B cell (primary cell): ENCODE results near the gene VWA5A. TPM values are rescaled to one million over a fixed set of nuclear protein-coding genes. Genes with fewer than 3 reads are reported as not detected.

Experiments used
- ATAC-seq: fragments of 200-7000 bp; cut with Tn5 transposase; one replicate; pipeline ENCODE4 v1.10.0; 2021; ENCODE audit warnings: low read depth, mild to moderate bottlenecking, moderate number of reproducible peaks, moderate library complexity
- CTCF ChIA-PET: fragments of 350-600 bp; sonication (Branson Sonifier 250); formaldehyde crosslinking; loops from one replicate; lab custom pipeline; 2021; ENCODE audit warnings: antibody characterized with exemption, inconsistent platforms; lab: Charles Lee
- POLR2A ChIA-PET: fragments of 350-600 bp; sonication (Branson Sonifier 250); formaldehyde crosslinking; loops from one replicate; lab custom pipeline; 2021; ENCODE audit warnings: antibody characterized with exemption; lab: Charles Lee
- DNase-seq: peaks from one replicate; pipeline ENCODE4 v3.0.0; 2013
- H2AFZ ChIP-seq: 2 replicates; pipeline ENCODE4 v1.6.1; 2012; ENCODE audit warnings: mild to moderate bottlenecking, low read depth, low read length; ENCODE audit not compliant: insufficient read depth, poor library complexity, severe bottlenecking
- H3K27ac ChIP-seq, 2 donors: 1 replicate in 1 of 2; 2 replicates in 1 of 2; pipeline ENCODE4 v1.5.1; 2012 to 2013; ENCODE audit warnings: low read length in 2 of 2, mild to moderate bottlenecking in 2 of 2, moderate library complexity in 1 of 2
- H3K27me3 ChIP-seq, 4 experiments: fragments of 200-600 bp in 1 of 4; sonication (generic) in 1 of 4; replicated peaks in 1 of 4; 1 replicate in 2 of 4; 2 replicates in 2 of 4; pipeline versions ENCODE4 v1.6.1 to v1.7.0; 2013 to 2016; ENCODE audit warnings: low read length in 3 of 4, mild to moderate bottlenecking in 2 of 4, mixed read lengths in 1 of 4, moderate library complexity in 1 of 4; ENCODE audit not compliant: insufficient read depth in 4 of 4, control insufficient read depth in 3 of 4; ENCODE audit errors: control extremely low read depth in 1 of 4
- H3K36me3 ChIP-seq, 2 experiments: replicated peaks in 1 of 2; 1 replicate in 1 of 2; 2 replicates in 1 of 2; pipeline versions ENCODE4 v1.6.1 to v1.7.1; 2013; ENCODE audit warnings: low read length in 1 of 2; ENCODE audit not compliant: insufficient read depth in 2 of 2, control insufficient read depth in 1 of 2; ENCODE audit errors: control extremely low read depth in 1 of 2, extremely low read depth in 1 of 2
- H3K4me1 ChIP-seq, 2 donors: fragments of 200-600 bp in 1 of 2; sonication (generic) in 1 of 2; 1 replicate in 1 of 2; 2 replicates in 1 of 2; pipeline versions ENCODE4 v1.5.1 to v1.6.1; 2013 to 2017; ENCODE audit warnings: low read length in 2 of 2; ENCODE audit not compliant: control insufficient read depth in 2 of 2, insufficient read depth in 2 of 2
- H3K4me2 ChIP-seq: replicated peaks from 2 replicates; pipeline ENCODE3; 2012; ENCODE audit warnings: mild to moderate bottlenecking, low read depth, low read length; ENCODE audit not compliant: poor library complexity, severe bottlenecking
- H3K4me3 ChIP-seq, 5 experiments: fragments of 200-600 bp in 1 of 5; sonication (generic) in 1 of 5; 1 replicate in 3 of 5; 2 replicates in 2 of 5; pipeline versions ENCODE4 v1.5.1 to v1.7.0; 2011 to 2016; ENCODE audit warnings: low read length in 4 of 5, mild to moderate bottlenecking in 4 of 5, low read depth in 2 of 5, control low read depth in 1 of 5, moderate library complexity in 1 of 5; ENCODE audit not compliant: insufficient read depth in 1 of 5; ENCODE audit errors: control extremely low read depth in 1 of 5, extremely low read depth in 1 of 5
- H3K79me2 ChIP-seq: fragments of 200-600 bp; sonication (generic); one replicate; pipeline ENCODE4 v1.6.0; 2016; ENCODE audit warnings: low read length; ENCODE audit not compliant: control insufficient read depth, insufficient read depth
- H3K9ac ChIP-seq: fragments of 200-600 bp; sonication (generic); 2 replicates; pipeline ENCODE4 v1.6.1; 2017; ENCODE audit warnings: mild to moderate bottlenecking, low read length, moderate library complexity
- H3K9me3 ChIP-seq, 3 donors: one replicate each; pipeline versions ENCODE4 v1.6.1 to v1.7.1; 2013; ENCODE audit warnings: low read length in 2 of 3; ENCODE audit not compliant: control insufficient read depth in 2 of 3, insufficient read depth in 1 of 3; ENCODE audit errors: control extremely low read depth in 1 of 3
- H4K20me1 ChIP-seq: 2 replicates; pipeline ENCODE4 v1.6.0; 2012; ENCODE audit warnings: mild to moderate bottlenecking, low read length; ENCODE audit not compliant: insufficient read depth, control insufficient read depth, poor library complexity, severe bottlenecking
- H3K27ac Mint-ChIP-seq: one replicate; pipeline ENCODE4 v1.8.0; 2021; ENCODE audit warnings: mixed read lengths
- H3K27me3 Mint-ChIP-seq: one replicate; pipeline ENCODE4 v1.8.0; 2021; ENCODE audit warnings: mixed read lengths
- H3K4me1 Mint-ChIP-seq: one replicate; pipeline ENCODE4 v1.8.0; 2021; ENCODE audit warnings: mixed read lengths
- H3K4me3 Mint-ChIP-seq: one replicate; pipeline ENCODE4 v1.8.0; 2021; ENCODE audit warnings: mixed read lengths
- H3K9me3 Mint-ChIP-seq: one replicate; pipeline ENCODE4 v1.8.0; 2022; ENCODE audit warnings: mixed read lengths; ENCODE audit not compliant: insufficient read depth
- EZH2 ChIP-seq: IDR thresholded peaks from 2 replicates; pipeline ENCODE4 v1.6.1; 2012; ENCODE audit warnings: borderline replicate concordance, low read depth, mild to moderate bottlenecking, moderate library complexity, low read length; ENCODE audit not compliant: insufficient read depth, poor library complexity, severe bottlenecking
- WGBS: methylation state at CpG from one replicate; pipeline ENCODE4 v1.1.5; 2013; ENCODE audit warnings: missing lambda C conversion rate; ENCODE audit not compliant: insufficient coverage; 5-methylcytosine and 5-hydroxymethylcytosine counted together
- intact Hi-C: fragments of 100-400 bp; cut with micrococcal nuclease; formaldehyde crosslinking; loops from one replicate; pipeline ENCODE4 v1.10.0; 2022
- polyA plus RNA-seq: library from polyadenylated mRNA; depleted of rRNA; stranded (reverse); fragments of >200 nt; gene quantifications from 2 replicates; pipeline ENCODE4 v1.2.3, GENCODE V29; 2012
- total RNA-seq, 2 donors: library from RNA; stranded (reverse); fragments of 120-200 nt in 1 of 2; gene quantifications; 1 replicate in 1 of 2; 2 replicates in 1 of 2; pipeline versions ENCODE4 v1.2.3 to v1.2.4, GENCODE V29; 2013 to 2022
- TF ChIP-seq, protein P1 (sequence below): fragments of 200-600 bp; IDR thresholded peaks from one replicate; pipeline ENCODE4 v1.8.0; 2022; ENCODE audit warnings: antibody characterized with exemption, mild to moderate bottlenecking

VWA5A gene
- total and polyA plus RNA-seq, 2 donors (not counting 1 experiment from before 2014, with no cell fraction given): 4.9 to 6.3 TPM

DNA sequence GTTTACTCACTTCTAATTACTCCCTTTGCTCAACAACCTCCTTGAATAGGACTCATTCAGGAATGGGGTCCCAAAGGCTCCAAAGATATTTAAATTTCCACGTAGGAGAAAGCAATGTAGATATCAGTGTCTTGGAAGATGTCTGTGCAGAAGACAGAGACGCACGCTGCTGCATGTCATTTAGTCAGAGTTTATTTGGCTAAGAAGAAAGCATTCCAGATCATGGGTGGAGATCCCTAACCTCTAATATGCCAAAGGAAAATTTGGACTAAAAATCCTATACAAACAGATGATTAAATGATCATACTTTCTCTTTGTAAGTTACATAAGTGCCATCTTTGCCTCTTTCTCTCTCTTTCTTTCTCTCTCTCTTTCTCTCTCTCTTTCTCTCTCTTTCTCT lies 67.8 kb downstream of the VWA5A start, which contains the start of gene OR10D3:
OR10D3 (plus strand) TSS at position 278 of the 400 bp plus-strand sequence. CDS start 1,925 bp downstream, outside the sequence.
- ChIA-PET POLR2A (no interaction called here), CTCF (no interaction called here)
- no peak for DNase-seq
- no peak within 1 kb of the TSS for H3K27ac ChIP-seq
- H3K9me3 Mint-ChIP-seq: no peaks in the 10 kb centered on the region
- no peaks in the 10 kb centered on the region for H3K36me3 ChIP-seq
- no peaks in the 10 kb centered on the region for H4K20me1 ChIP-seq
- no peak within 1 kb of the TSS for H2AFZ ChIP-seq
- intact Hi-C loops: no loop called here
- H3K4me3 Mint-ChIP-seq: no peak within 1 kb of the TSS
- H3K27ac Mint-ChIP-seq: no peak within 1 kb of the TSS
- H3K4me1 Mint-ChIP-seq: no peaks in the 10 kb centered on the region
- H3K27me3 ChIP-seq: peaks cover 0 to 4% (median 0%) of the 10 kb centered on the region in 4 experiments
- no peaks in the 10 kb centered on the region for H3K79me2 ChIP-seq
- no peak for TF ChIP-seq EZH2
- TF ChIP-seq, protein P1, sequence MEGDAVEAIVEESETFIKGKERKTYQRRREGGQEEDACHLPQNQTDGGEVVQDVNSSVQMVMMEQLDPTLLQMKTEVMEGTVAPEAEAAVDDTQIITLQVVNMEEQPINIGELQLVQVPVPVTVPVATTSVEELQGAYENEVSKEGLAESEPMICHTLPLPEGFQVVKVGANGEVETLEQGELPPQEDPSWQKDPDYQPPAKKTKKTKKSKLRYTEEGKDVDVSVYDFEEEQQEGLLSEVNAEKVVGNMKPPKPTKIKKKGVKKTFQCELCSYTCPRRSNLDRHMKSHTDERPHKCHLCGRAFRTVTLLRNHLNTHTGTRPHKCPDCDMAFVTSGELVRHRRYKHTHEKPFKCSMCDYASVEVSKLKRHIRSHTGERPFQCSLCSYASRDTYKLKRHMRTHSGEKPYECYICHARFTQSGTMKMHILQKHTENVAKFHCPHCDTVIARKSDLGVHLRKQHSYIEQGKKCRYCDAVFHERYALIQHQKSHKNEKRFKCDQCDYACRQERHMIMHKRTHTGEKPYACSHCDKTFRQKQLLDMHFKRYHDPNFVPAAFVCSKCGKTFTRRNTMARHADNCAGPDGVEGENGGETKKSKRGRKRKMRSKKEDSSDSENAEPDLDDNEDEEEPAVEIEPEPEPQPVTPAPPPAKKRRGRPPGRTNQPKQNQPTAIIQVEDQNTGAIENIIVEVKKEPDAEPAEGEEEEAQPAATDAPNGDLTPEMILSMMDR: no peak
- H3K4me3 ChIP-seq: no peak within 1 kb of the TSS
- ATAC-seq: no peak
- H3K9ac ChIP-seq: no peak within 1 kb of the TSS
- no CpG with 5 or more reads among the region's 3 CpGs for WGBS
- H3K4me1 ChIP-seq: no peaks in the 10 kb centered on the region
- no peak within 1 kb of the TSS for H3K4me2 ChIP-seq
- H3K9me3 ChIP-seq: no peaks in the 10 kb centered on the region
- peaks cover 28% of the 10 kb centered on the region for H3K27me3 Mint-ChIP-seq

DNA sequence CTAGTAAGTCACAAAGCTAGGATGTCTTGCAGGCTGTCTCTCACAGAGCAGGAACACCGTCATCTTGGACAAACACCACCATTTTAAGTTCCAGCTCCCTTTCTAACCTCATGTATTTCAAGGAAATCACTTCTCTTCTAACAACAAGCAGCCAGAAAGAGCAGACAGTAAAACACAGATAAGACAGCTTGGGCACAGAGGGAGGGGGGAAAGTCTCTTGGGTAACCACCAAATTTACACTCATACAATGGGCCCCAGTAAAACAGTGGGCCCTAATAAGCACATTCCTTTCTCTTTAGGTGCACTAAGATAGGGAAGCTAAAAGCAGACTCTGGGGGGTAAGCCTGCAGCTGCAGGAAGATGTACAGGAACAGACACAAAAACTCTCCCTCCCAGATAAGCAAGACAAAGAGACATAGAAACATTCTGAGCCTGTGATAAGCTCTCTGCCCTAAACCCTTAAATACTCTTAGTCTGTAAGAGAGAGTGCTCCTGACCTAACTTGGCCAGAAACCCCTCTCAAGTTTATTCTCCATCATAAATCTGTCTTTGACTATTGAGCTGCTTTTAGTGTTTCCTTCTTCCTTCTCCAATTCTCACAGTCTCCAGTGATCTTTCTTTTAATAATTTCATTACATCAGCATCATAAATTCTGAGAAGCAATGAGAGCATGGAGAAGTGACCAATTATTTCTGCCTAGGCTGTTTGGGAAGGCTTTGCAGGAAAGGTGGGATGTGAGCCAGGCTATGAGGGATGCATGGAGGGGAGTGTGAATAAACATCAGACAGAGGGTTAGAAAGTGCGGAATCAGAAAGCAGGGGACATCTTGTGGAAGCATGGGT lies 75.3 kb downstream of the VWA5A start:
- Histone ChIP-seq H3K79me2 (no peaks in the 10 kb centered on the region), H3K9ac (no peak overlapping the region), H4K20me1 (no peaks in the 10 kb centered on the region), H2AFZ (no peak overlapping the region), H3K36me3 (no peaks in the 10 kb centered on the region), H3K27ac (no peak overlapping the region), H3K27me3 (peaks cover 0 to 4% (median 2%) of the 10 kb centered on the region in 4 experiments), H3K9me3 (no peaks in the 10 kb centered on the region), H3K4me1 (peaks cover 0 to 3% of the 10 kb centered on the region in 2 donors), H3K4me3 (no peak overlapping the region), H3K4me2 (no peak overlapping the region)
- intact Hi-C loops: no loop called here
- ATAC-seq: no peak
- no peak for DNase-seq
- TF ChIP-seq, protein P1: no peak
- TF ChIP-seq EZH2: no peak
- H3K4me3 Mint-ChIP-seq: no peak overlapping the region
- POLR2A ChIA-PET: no interaction called here
- peaks cover 6% of the 10 kb centered on the region for H3K4me1 Mint-ChIP-seq
- no peaks in the 10 kb centered on the region for H3K9me3 Mint-ChIP-seq
- WGBS: 92% methylated on average over 2 of the region's 2 CpGs
- no peak overlapping the region for H3K27ac Mint-ChIP-seq
- peaks cover 14% of the 10 kb centered on the region for H3K27me3 Mint-ChIP-seq
- CTCF ChIA-PET: no interaction called here
